Lower lobe of right lung (tissue), 2 donors: Measurements from ENCODE around the gene ASTN2. TPM values are rescaled to one million over a fixed set of nuclear protein-coding genes. Genes with fewer than 3 reads are reported as not detected.

Experiments
- ATAC-seq, 2 donors: fragments of 200-7000 bp; cut with Tn5 transposase; one replicate each; pipeline ENCODE4 v1.9.1; 2020 to 2022; ENCODE audit warnings: mild to moderate bottlenecking in 2 of 2, moderate library complexity in 2 of 2
- DNase-seq: peaks from one replicate; pipeline ENCODE4 v3.0.0-alpha.2; 2020
- H3K27ac ChIP-seq: fragments of 200-600 bp; one replicate; pipeline ENCODE4 v1.8.0; 2022
- H3K27me3 ChIP-seq: fragments of 200-600 bp; one replicate; pipeline ENCODE4 v1.8.0; 2022; ENCODE audit warnings: low read depth
- H3K36me3 ChIP-seq: fragments of 200-600 bp; one replicate; pipeline ENCODE4 v1.8.0; 2022; ENCODE audit warnings: mild to moderate bottlenecking
- H3K4me1 ChIP-seq: fragments of 200-600 bp; one replicate; pipeline ENCODE4 v1.8.0; 2022
- H3K4me3 ChIP-seq: fragments of 200-600 bp; one replicate; pipeline ENCODE4 v1.8.0; 2022; ENCODE audit warnings: mild to moderate bottlenecking
- H3K9me3 ChIP-seq: fragments of 200-600 bp; one replicate; pipeline ENCODE4 v1.8.0; 2022
- CTCF ChIP-seq: fragments of 200-600 bp; IDR thresholded peaks from one replicate; pipeline ENCODE4 v1.8.0; 2022; ENCODE audit warnings: antibody characterized with exemption, mild to moderate bottlenecking
- intact Hi-C: fragments of 100-400 bp; cut with DNase I; formaldehyde crosslinking; loops from one replicate; pipeline ENCODE4 v1.11.0; 2022
- total RNA-seq: library from RNA; stranded (reverse); fragmentation: NEBNext Ultra II Directional; extraction: Animal tissue kit (Norgen Biotek cat#: 25700); gene quantifications from one replicate; pipeline ENCODE4 v1.2.1, GENCODE V29; 2021
- donor health status: DM: no; HTN: yes; CAD: no; lungs with severe emphysema.

The ASTN2 gene
- total RNA-seq, 1 donor from 2014 or later, result 4.3 TPM

- H3K4me3 ChIP-seq, result no peak overlapping the region
- no peak for ATAC-seq
- intact Hi-C loops, result no loop called here
- DNase-seq, result no peak
- no peak for TF ChIP-seq CTCF
- no peaks in the 10 kb centered on the region for H3K9me3 ChIP-seq
- H3K27ac ChIP-seq, result no peak overlapping the region
- no peaks in the 10 kb centered on the region for H3K36me3 ChIP-seq
- no peaks in the 10 kb centered on the region for H3K27me3 ChIP-seq
- H3K4me1 ChIP-seq, result no peaks in the 10 kb centered on the region
Measured at GRCh38 chr9:116705531-116705930, 709.3 kb downstream of the ASTN2 start.

GRCh38 chr9:116704470-116704869, 710.4 kb downstream of the ASTN2 start:
- Histone ChIP-seq H3K9me3 (no peaks in the 10 kb centered on the region), H3K4me3 (no peak overlapping the region), H3K4me1 (no peaks in the 10 kb centered on the region), H3K27ac (no peak overlapping the region), H3K36me3 (peaks cover 8% of the 10 kb centered on the region), H3K27me3 (no peaks in the 10 kb centered on the region)
- no peak for TF ChIP-seq CTCF
- DNase-seq (no peak), ATAC-seq (no peak)
- intact Hi-C loops, result no loop called here

GRCh38 chr9:116703634-116704033, 711.2 kb downstream of the ASTN2 start:
- intact Hi-C loops, result no loop called here
- no peak for ATAC-seq
- DNase-seq, result no peak
- Histone ChIP-seq H3K27ac (no peak overlapping the region), H3K4me3 (no peak overlapping the region), H3K36me3 (peaks cover 16% of the 10 kb centered on the region), H3K27me3 (no peaks in the 10 kb centered on the region), H3K9me3 (no peaks in the 10 kb centered on the region), H3K4me1 (no peaks in the 10 kb centered on the region)
- TF ChIP-seq CTCF, result no peak

GRCh38 chr9:116701940-116702642, 712.8 kb downstream of the ASTN2 start:
- H3K9me3 ChIP-seq, result no peaks in the 10 kb centered on the region
- no peak for TF ChIP-seq CTCF
- ATAC-seq, result no peak
- DNase-seq, result no peak
- no peak overlapping the region for H3K4me3 ChIP-seq
- H3K4me1 ChIP-seq, result no peaks in the 10 kb centered on the region
- peaks cover 28% of the 10 kb centered on the region for H3K36me3 ChIP-seq
- intact Hi-C loops, result no loop called here
- H3K27ac ChIP-seq, result no peak overlapping the region
- no peaks in the 10 kb centered on the region for H3K27me3 ChIP-seq

GRCh38 chr9:116700882-116701865, 713.7 kb downstream of the ASTN2 start:
- Histone ChIP-seq H3K27ac (no peak overlapping the region), H3K4me3 (no peak overlapping the region), H3K4me1 (no peaks in the 10 kb centered on the region), H3K36me3 (peaks cover 28% of the 10 kb centered on the region), H3K27me3 (no peaks in the 10 kb centered on the region), H3K9me3 (no peaks in the 10 kb centered on the region)
- TF ChIP-seq CTCF, result no peak
- intact Hi-C loops, result no loop called here
- DNase-seq, result no peak
- ATAC-seq, result no peak
